Lower lobe of right lung (tissue), 2 donors: ENCODE measurements around the gene FLT1. TPM values are rescaled to one million over a fixed set of nuclear protein-coding genes. Genes with fewer than 3 reads are reported as not detected.

Source experiments
- ATAC-seq, 2 donors: fragments of 200-7000 bp; cut with Tn5 transposase; one replicate each; pipeline ENCODE4 v1.9.1; 2020 to 2022; ENCODE audit warnings: mild to moderate bottlenecking in 2 of 2, moderate library complexity in 2 of 2
- DNase-seq: peaks from one replicate; pipeline ENCODE4 v3.0.0-alpha.2; 2020
- H3K27ac ChIP-seq: fragments of 200-600 bp; one replicate; pipeline ENCODE4 v1.8.0; 2022
- H3K27me3 ChIP-seq: fragments of 200-600 bp; one replicate; pipeline ENCODE4 v1.8.0; 2022; ENCODE audit warnings: low read depth
- H3K36me3 ChIP-seq: fragments of 200-600 bp; one replicate; pipeline ENCODE4 v1.8.0; 2022; ENCODE audit warnings: mild to moderate bottlenecking
- H3K4me1 ChIP-seq: fragments of 200-600 bp; one replicate; pipeline ENCODE4 v1.8.0; 2022
- H3K4me3 ChIP-seq: fragments of 200-600 bp; one replicate; pipeline ENCODE4 v1.8.0; 2022; ENCODE audit warnings: mild to moderate bottlenecking
- H3K9me3 ChIP-seq: fragments of 200-600 bp; one replicate; pipeline ENCODE4 v1.8.0; 2022
- CTCF ChIP-seq: fragments of 200-600 bp; IDR thresholded peaks from one replicate; pipeline ENCODE4 v1.8.0; 2022; ENCODE audit warnings: antibody characterized with exemption, mild to moderate bottlenecking
- intact Hi-C: fragments of 100-400 bp; cut with DNase I; formaldehyde crosslinking; loops from one replicate; pipeline ENCODE4 v1.11.0; 2022
- total RNA-seq: library from RNA; stranded (reverse); fragmentation: NEBNext Ultra II Directional; extraction: Animal tissue kit (Norgen Biotek cat#: 25700); gene quantifications from one replicate; pipeline ENCODE4 v1.2.1, GENCODE V29; 2021
- donor health status: DM: no; HTN: yes; CAD: no; lungs with severe emphysema.

FLT1 gene
- total RNA-seq, 1 donor from 2014 or later = 41.9 TPM

- TF ChIP-seq CTCF = no peak
- Histone ChIP-seq H3K4me3 (no peak overlapping the region), H3K27ac (no peak overlapping the region), H3K9me3 (no peaks in the 10 kb centered on the region), H3K4me1 (no peaks in the 10 kb centered on the region), H3K27me3 (no peaks in the 10 kb centered on the region), H3K36me3 (no peaks in the 10 kb centered on the region)
- DNase-seq (no peak), ATAC-seq (no peak)
- intact Hi-C loops = no loop called here
Measured at GRCh38 chr13:28479005-28479404, 15.9 kb downstream of the FLT1 start.

GRCh38 chr13:28478127-28478526, 16.8 kb downstream of the FLT1 start:
- intact Hi-C loops = no loop called here
- no peaks in the 10 kb centered on the region for H3K4me1 ChIP-seq
- no peak overlapping the region for H3K27ac ChIP-seq
- H3K4me3 ChIP-seq = no peak overlapping the region
- TF ChIP-seq CTCF = no peak
- no peak for DNase-seq
- no peaks in the 10 kb centered on the region for H3K9me3 ChIP-seq
- H3K27me3 ChIP-seq = no peaks in the 10 kb centered on the region
- H3K36me3 ChIP-seq = no peaks in the 10 kb centered on the region
- no peak for ATAC-seq

- ATAC-seq = no peak
- no peaks in the 10 kb centered on the region for H3K27me3 ChIP-seq
- H3K4me1 ChIP-seq = no peaks in the 10 kb centered on the region
- H3K4me3 ChIP-seq = no peak overlapping the region
- no peaks in the 10 kb centered on the region for H3K9me3 ChIP-seq
- H3K36me3 ChIP-seq = no peaks in the 10 kb centered on the region
- DNase-seq = no peak
- TF ChIP-seq CTCF = no peak
- H3K27ac ChIP-seq = no peak overlapping the region
- intact Hi-C loops = no loop called here
Measured at GRCh38 chr13:28477709-28477973, 17.3 kb downstream of the FLT1 start.

GRCh38 chr13:28476919-28477708, 17.8 kb downstream of the FLT1 start:
- Histone ChIP-seq H3K4me3 (no peak overlapping the region), H3K9me3 (no peaks in the 10 kb centered on the region), H3K27ac (no peak overlapping the region), H3K4me1 (no peaks in the 10 kb centered on the region), H3K36me3 (no peaks in the 10 kb centered on the region), H3K27me3 (no peaks in the 10 kb centered on the region)
- TF ChIP-seq CTCF = no peak
- DNase-seq (no peak), ATAC-seq (no peak)
- intact Hi-C loops = no loop called here

GRCh38 chr13:28475916-28476725, 18.8 kb downstream of the FLT1 start:
- ATAC-seq = peak in 1 of 2 donors; percentile 58
- Histone ChIP-seq H3K4me1 (no peaks in the 10 kb centered on the region), H3K36me3 (no peaks in the 10 kb centered on the region), H3K9me3 (no peaks in the 10 kb centered on the region), H3K27me3 (no peaks in the 10 kb centered on the region), H3K4me3 (no peak overlapping the region), H3K27ac (no peak overlapping the region)
- intact Hi-C loops = no loop called here
- no peak for DNase-seq
- TF ChIP-seq CTCF = no peak
